ENCODE measurements around the gene CTSL. TPM values are rescaled to one million over a fixed set of nuclear protein-coding genes. Genes with fewer than 3 reads are reported as not detected.
A peak's percentile ranks its signal among the peaks of the same experiment; 100 is the strongest.

The CTSL gene
- total and polyA plus RNA-seq, 2 of the 13 experiments (the other 11 are each of a cell fraction or from before 2014, with no cell fraction given) = 78.1 to 113 TPM

- Histone ChIP-seq H3K27me3 (ENCODE audit: control insufficient read depth in 1 of 2, insufficient read depth in 2 of 2, low read length in 2 of 2) (no peaks in the 10 kb centered on the region), H2AFZ (ENCODE audit: low read length) (no peak overlapping the region), H3K4me2 (ENCODE audit: low read depth, low read length) (no peak overlapping the region), H3K4me1 (ENCODE audit: insufficient read depth, low read length) (no peaks in the 10 kb centered on the region), H3K27ac (ENCODE audit: extremely low read length, insufficient read depth, low read length) (no peak overlapping the region), H3K9me3 (ENCODE audit: low read length) (no peaks in the 10 kb centered on the region), H4K20me1 (ENCODE audit: insufficient read depth, low read length) (0 out of 2 replicates have a peak, but pooled peaks cover 3% of the 10 kb centered on the region), H3K4me3 (replicated peaks in 1 of 3; ENCODE audit: insufficient read depth in 1 of 3, low read depth in 2 of 3, low read length in 3 of 3) (no peak overlapping the region), H3K79me2 (ENCODE audit: insufficient read depth, low read length) (no peaks in the 10 kb centered on the region), H3K9ac (ENCODE audit: insufficient read depth, low read depth, low read length) (no peak overlapping the region), H3K36me3 (replicated peaks in 1 of 2; ENCODE audit: control insufficient read depth in 1 of 2, insufficient read depth in 2 of 2, low read length in 2 of 2) (peaks cover 22 to 58% of the 10 kb centered on the region in 2 experiments)
- TF ChIP-seq ZNF18 (CRISPR knock-in tag; IDR thresholded peaks at IDR 0.05; ENCODE audit: insufficient replicate concordance) (no peak), ATF7 (IDR thresholded peaks at IDR 0.05) (0 out of 2 replicates have a peak, but pooled peaks have one; percentile 11), ATF7 (CRISPR knock-in tag; IDR thresholded peaks at IDR 0.05) (no peak)
- ChIA-PET POLR2A (no interaction called here), CTCF (ENCODE audit: low intra/inter-chr PET ratio, low total read pairs) (interaction anchor here (5.5 kb wide), 1 partner anchor 130 kb away, joined by 25 read pairs; no protein-coding TSS in a partner anchor)
- no peak for FAIRE-seq
- BruUV-seq (replicated peaks) = no TSS peak
- WGBS (ENCODE audit: low lambda C conversion rate) = 83% methylated on average over 4 of the region's 4 CpGs
- ATAC-seq = no peak
- in situ Hi-C loops (cut with HindIII; ENCODE audit: extremely low pct_ligation_motif_present, low pct_unique_long_range_greater_than_20kb) = no loop called here
- DNase-seq (ENCODE audit: low spot score) = no peak
- intact Hi-C loops (cut with micrococcal nuclease; ENCODE audit: unreplicated experiment) = loop anchor here (5.0 to 10.0 kb wide), 2 partner anchors 45 to 363 kb away; partner anchors contain the start of gene CTSL
Observed at GRCh38 chr9:87682085-87682484, 43.8 kb upstream of the CTSL start.

GRCh38 chr9:87682618-87683017, 43.3 kb upstream of the CTSL start:
- Histone ChIP-seq H3K4me3 (replicated peaks in 1 of 3; ENCODE audit: insufficient read depth in 1 of 3, low read depth in 2 of 3, low read length in 3 of 3) (no peak overlapping the region), H3K27ac (ENCODE audit: extremely low read length, insufficient read depth, low read length) (no peak overlapping the region), H3K36me3 (replicated peaks in 1 of 2; ENCODE audit: control insufficient read depth in 1 of 2, insufficient read depth in 2 of 2, low read length in 2 of 2) (peaks cover 22 to 61% of the 10 kb centered on the region in 2 experiments), H3K9me3 (ENCODE audit: low read length) (no peaks in the 10 kb centered on the region), H3K27me3 (ENCODE audit: control insufficient read depth in 1 of 2, insufficient read depth in 2 of 2, low read length in 2 of 2) (no peaks in the 10 kb centered on the region), H3K4me2 (ENCODE audit: low read depth, low read length) (no peak overlapping the region), H3K79me2 (ENCODE audit: insufficient read depth, low read length) (no peaks in the 10 kb centered on the region), H3K9ac (ENCODE audit: insufficient read depth, low read depth, low read length) (no peak overlapping the region), H2AFZ (ENCODE audit: low read length) (no peak overlapping the region), H3K4me1 (ENCODE audit: insufficient read depth, low read length) (no peaks in the 10 kb centered on the region), H4K20me1 (ENCODE audit: insufficient read depth, low read length) (0 out of 2 replicates have a peak, but pooled peaks cover 3% of the 10 kb centered on the region)
- FAIRE-seq (no peak), DNase-seq (ENCODE audit: low spot score) (no peak), ATAC-seq (no peak)
- BruUV-seq (replicated peaks) = no TSS peak
- intact Hi-C loops (cut with micrococcal nuclease; ENCODE audit: unreplicated experiment) = loop anchor here (5.0 to 10.0 kb wide), 2 partner anchors 45 to 362 kb away; partner anchors contain the start of gene CTSL
- POLR2A ChIA-PET = no interaction called here
- in situ Hi-C loops (cut with HindIII; ENCODE audit: extremely low pct_ligation_motif_present, low pct_unique_long_range_greater_than_20kb) = no loop called here
- 99% methylated on average over 4 of the region's 4 CpGs for WGBS (ENCODE audit: low lambda C conversion rate)
- CTCF ChIA-PET (ENCODE audit: low intra/inter-chr PET ratio, low total read pairs) = interaction anchor here (5.5 kb wide), 1 partner anchor 130 kb away, joined by 25 read pairs; no protein-coding TSS in a partner anchor
- TF ChIP-seq ZNF24 (IDR thresholded peaks at IDR 0.05) = no peak
- TF ChIP-seq ZNF780A (CRISPR knock-in tag; IDR thresholded peaks at IDR 0.05) = no peak
- TF ChIP-seq HIC2 (CRISPR knock-in tag; IDR thresholded peaks at IDR 0.05; ENCODE audit: low read depth) = no peak
- TF ChIP-seq ATF7 (IDR thresholded peaks at IDR 0.05) = no peak
- no peak for TF ChIP-seq ATF7 (CRISPR knock-in tag; IDR thresholded peaks at IDR 0.05)
- TF ChIP-seq ELK4 (CRISPR knock-in tag; IDR thresholded peaks at IDR 0.05; ENCODE audit: borderline replicate concordance) = no peak
- no peak for TF ChIP-seq ZNF205 (CRISPR knock-in tag; IDR thresholded peaks at IDR 0.05)
- TF ChIP-seq RFX3 (CRISPR knock-in tag; IDR thresholded peaks at IDR 0.05) = no peak
- no peak for TF ChIP-seq AKAP8 (CRISPR knock-in tag; IDR thresholded peaks at IDR 0.05)
- no peak for TF ChIP-seq RNF219 (CRISPR knock-in tag; IDR thresholded peaks at IDR 0.05)
